Suprapubic skin (tissue), 4 donors: ENCODE results near the gene KRTAP19-8.

Experiments used
- POLR2A ChIP-seq, 2 donors: fragments of 450-650 bp; IDR thresholded peaks; one replicate each; pipeline ENCODE4 v1.6.1; 2017; ENCODE audit warnings: antibody characterized with exemption in 2 of 2, mild to moderate bottlenecking in 2 of 2, moderate library complexity in 2 of 2
- POLR2AphosphoS5 ChIP-seq, 3 donors: sonication (generic); formaldehyde crosslinking; IDR thresholded peaks; one replicate each; pipeline ENCODE4 v1.6.1; 2017; ENCODE audit warnings: antibody characterized with exemption in 3 of 3
- TF ChIP-seq, protein P1 (sequence below), 2 donors: fragments of 200-600 bp in 1 of 2; fragments of 450-650 bp in 1 of 2; sonication (generic) in 1 of 2; IDR thresholded peaks; one replicate each; pipeline ENCODE4 v1.5.1; 2016 to 2019; ENCODE audit warnings: antibody characterized with exemption in 2 of 2, mild to moderate bottlenecking in 1 of 2, moderate library complexity in 1 of 2

DNA sequence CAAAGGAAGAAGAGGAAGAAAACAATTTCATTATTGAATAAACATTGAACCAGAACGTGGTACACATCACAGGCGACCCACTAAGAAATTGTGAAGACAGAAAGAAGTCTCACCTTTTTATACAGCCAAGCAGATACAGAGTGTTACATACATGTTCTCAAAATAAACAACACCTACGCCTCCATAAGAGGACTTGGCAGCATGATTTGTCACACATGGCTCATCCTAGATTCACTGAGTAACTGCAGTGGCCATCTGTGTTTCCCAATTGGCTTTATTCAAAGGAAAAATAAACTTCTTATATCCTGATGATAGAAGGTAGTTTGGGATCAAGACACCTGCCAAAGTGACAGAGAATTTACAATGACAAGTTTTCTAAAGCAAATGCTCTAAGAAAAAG lies 7.6 kb upstream of the KRTAP19-8 start:
- TF ChIP-seq, protein P1, sequence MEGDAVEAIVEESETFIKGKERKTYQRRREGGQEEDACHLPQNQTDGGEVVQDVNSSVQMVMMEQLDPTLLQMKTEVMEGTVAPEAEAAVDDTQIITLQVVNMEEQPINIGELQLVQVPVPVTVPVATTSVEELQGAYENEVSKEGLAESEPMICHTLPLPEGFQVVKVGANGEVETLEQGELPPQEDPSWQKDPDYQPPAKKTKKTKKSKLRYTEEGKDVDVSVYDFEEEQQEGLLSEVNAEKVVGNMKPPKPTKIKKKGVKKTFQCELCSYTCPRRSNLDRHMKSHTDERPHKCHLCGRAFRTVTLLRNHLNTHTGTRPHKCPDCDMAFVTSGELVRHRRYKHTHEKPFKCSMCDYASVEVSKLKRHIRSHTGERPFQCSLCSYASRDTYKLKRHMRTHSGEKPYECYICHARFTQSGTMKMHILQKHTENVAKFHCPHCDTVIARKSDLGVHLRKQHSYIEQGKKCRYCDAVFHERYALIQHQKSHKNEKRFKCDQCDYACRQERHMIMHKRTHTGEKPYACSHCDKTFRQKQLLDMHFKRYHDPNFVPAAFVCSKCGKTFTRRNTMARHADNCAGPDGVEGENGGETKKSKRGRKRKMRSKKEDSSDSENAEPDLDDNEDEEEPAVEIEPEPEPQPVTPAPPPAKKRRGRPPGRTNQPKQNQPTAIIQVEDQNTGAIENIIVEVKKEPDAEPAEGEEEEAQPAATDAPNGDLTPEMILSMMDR (IDR thresholded peaks at IDR 0.05), result no peak
- TF ChIP-seq POLR2AphosphoS5 (IDR thresholded peaks at IDR 0.05), result no peak
- TF ChIP-seq POLR2A (IDR thresholded peaks at IDR 0.05), result no peak
